HFF-Myc (cell line): ENCODE measurements around the gene WDR48.

ENCODE experiments used
- DNase-seq: peaks from one replicate; pipeline ENCODE4 v3.0.0-alpha.2; 2011; ENCODE audit warnings: low read depth; ENCODE audit errors: extremely low read depth
- H3K4me3 ChIP-seq: replicated peaks from 2 replicates; pipeline ENCODE4 v1.5.1; 2011; ENCODE audit warnings: low read depth, mild to moderate bottlenecking, control low read depth, low read length
- CTCF ChIP-seq: IDR thresholded peaks from 2 replicates; pipeline ENCODE4 v1.5.1; 2012; ENCODE audit warnings: mild to moderate bottlenecking, low read depth, low read length, control low read depth; ENCODE audit errors: missing control alignments

The WDR48 gene

GRCh38 chr3:39104961-39105686 is 53.3 kb downstream of the WDR48 start:
- no peak for DNase-seq
- no peak for TF ChIP-seq CTCF
- no peak overlapping the region for H3K4me3 ChIP-seq

GRCh38 chr3:39105687-39106063 is 53.9 kb downstream of the WDR48 start:
- TF ChIP-seq CTCF, result no peak
- DNase-seq, result no peak
- H3K4me3 ChIP-seq, result peak overlapping the region; percentile 93; the same call in 1 of the 2 replicates

GRCh38 chr3:39106281-39106811 is 54.5 kb downstream of the WDR48 start:
- peak overlapping the region; percentile 93 for H3K4me3 ChIP-seq
- DNase-seq, result no peak
- TF ChIP-seq CTCF, result no peak

GRCh38 chr3:39106851-39107387 is 55.1 kb downstream of the WDR48 start:
- DNase-seq, result no peak
- peak overlapping the region; percentile 93 for H3K4me3 ChIP-seq
- TF ChIP-seq CTCF, result no peak

GRCh38 chr3:39107388-39108199 is 55.8 kb downstream of the WDR48 start, which contains the start of the genes GORASP1 and TTC21A:
Gene GORASP1, minus strand, starts transcription at chr3:39107627. Its CDS starts 86 bp downstream, at chr3:39107541.
Gene TTC21A, plus strand, starts transcription at chr3:39107680. Its CDS starts 158 bp downstream, at chr3:39107838.
- no peak for TF ChIP-seq CTCF
- peak; percentile 44 for DNase-seq
- H3K4me3 ChIP-seq, result peak within 1 kb of the TSS; percentile 93

- DNase-seq, result no peak
- H3K4me3 ChIP-seq, result peak overlapping the region; percentile 93
- TF ChIP-seq CTCF, result no peak
Measured at GRCh38 chr3:39108200-39108710, 56.4 kb downstream of the WDR48 start.
